ENCODE data around the gene PIH1D1. TPM values are rescaled to one million over a fixed set of nuclear protein-coding genes. Genes with fewer than 3 reads are reported as not detected.
A peak's percentile ranks its signal among the peaks of the same experiment; 100 is the strongest.

Gene PIH1D1
- total RNA-seq: 10 to 100 TPM; 62.9 to 99.6 (median 81.4) TPM
- 100 to 1,000 TPM in 1 of 3 donors, 10 to 100 TPM in 2; 63.6 to 105 (median 65.5) TPM for polyA plus RNA-seq

GRCh38 chr19:49451430-49452181, at the start of gene PIH1D1:
Gene PIH1D1 (minus strand): TSS chr19:49451814. CDS start chr19:49451574, 240 bp downstream.
- WGBS, 2 donors: 1% methylated on average over 42 of the region's 42 CpGs
- H3K27me3 ChIP-seq: no peaks in the 10 kb centered on the region
- H3K4me1 ChIP-seq: peaks cover 0 to 46% (median 17%) of the 10 kb centered on the region in 4 donors
- peak within 1 kb of the TSS; percentile 96 to 99 (median 97) for H3K27ac ChIP-seq
- H3K36me3 ChIP-seq: peaks cover 0 to 12% (median 7%) of the 10 kb centered on the region in 4 donors
- intact Hi-C loops (cut with DNase I): loop anchor here (5.0 to 10.0 kb wide), 3 partner anchors 367 to 573 kb away; partner anchors contain the start of genes AKT1S1, SNRNP70, TBC1D17 and VRK3
- H3K9me3 ChIP-seq: no peaks in the 10 kb centered on the region
- peak; percentile 99 for DNase-seq
- peak within 1 kb of the TSS; percentile 54 to 71 (median 60) for H3K4me3 ChIP-seq
- TF ChIP-seq CTCF (IDR thresholded peaks at IDR 0.05) (no peak), POLR2AphosphoS5 (IDR thresholded peaks at IDR 0.05) (peak; percentile 59 to 86 (median 84)), EP300 (IDR thresholded peaks at IDR 0.05) (peak in 1 of 4 donors; percentile 27)

GRCh38 chr19:49499030-49499670, 47.5 kb upstream of the PIH1D1 start:
- peaks cover 27 to 31% (median 29%) of the 10 kb centered on the region in 4 donors for H3K36me3 ChIP-seq
- H3K27ac ChIP-seq: peak overlapping the region in 1 of 4 donors; percentile 5
- no peak for DNase-seq
- H3K27me3 ChIP-seq: no peaks in the 10 kb centered on the region
- intact Hi-C loops (cut with DNase I): loop anchor here (5.0 kb wide), 2 partner anchors 178 to 378 kb away; partner anchors contain the start of genes AKT1S1, PRMT1 and TBC1D17
- no peaks in the 10 kb centered on the region for H3K9me3 ChIP-seq
- WGBS, 2 donors: 66 to 69% methylated on average over 19 of the region's 19 CpGs
- TF ChIP-seq EP300 (IDR thresholded peaks at IDR 0.05): no peak
- TF ChIP-seq POLR2AphosphoS5 (IDR thresholded peaks at IDR 0.05): no peak
- TF ChIP-seq CTCF (IDR thresholded peaks at IDR 0.05): no peak
- TF ChIP-seq POLR2A (IDR thresholded peaks at IDR 0.05): no peak
- H3K4me1 ChIP-seq: peaks cover 0 to 46% (median 34%) of the 10 kb centered on the region in 4 donors
- H3K4me3 ChIP-seq: no peak overlapping the region

GRCh38 chr19:49498475-49498874, 46.9 kb upstream of the PIH1D1 start:
- intact Hi-C loops (cut with DNase I): loop anchor here (5.0 kb wide), 2 partner anchors 179 to 379 kb away; partner anchors contain the start of genes AKT1S1, PRMT1 and TBC1D17
- H3K27ac ChIP-seq: no peak overlapping the region
- no peak overlapping the region for H3K4me3 ChIP-seq
- no peak for DNase-seq
- no peak for TF ChIP-seq CTCF (IDR thresholded peaks at IDR 0.05)
- no peak for TF ChIP-seq EP300 (IDR thresholded peaks at IDR 0.05)
- no peak for TF ChIP-seq POLR2A (IDR thresholded peaks at IDR 0.05)
- TF ChIP-seq POLR2AphosphoS5 (IDR thresholded peaks at IDR 0.05): no peak
- peaks cover 0 to 46% (median 34%) of the 10 kb centered on the region in 4 donors for H3K4me1 ChIP-seq
- peaks cover 27 to 31% (median 29%) of the 10 kb centered on the region in 4 donors for H3K36me3 ChIP-seq
- no peaks in the 10 kb centered on the region for H3K9me3 ChIP-seq
- WGBS, 2 donors: 72 to 73% methylated on average over 7 of the region's 7 CpGs
- H3K27me3 ChIP-seq: no peaks in the 10 kb centered on the region

GRCh38 chr19:49497789-49498103, 46.1 kb upstream of the PIH1D1 start:
- no peak for TF ChIP-seq CTCF (IDR thresholded peaks at IDR 0.05)
- no peak for TF ChIP-seq POLR2AphosphoS5 (IDR thresholded peaks at IDR 0.05)
- TF ChIP-seq EP300 (IDR thresholded peaks at IDR 0.05): no peak
- no peak for TF ChIP-seq POLR2A (IDR thresholded peaks at IDR 0.05)
- no peaks in the 10 kb centered on the region for H3K27me3 ChIP-seq
- no peak for DNase-seq
- peaks cover 27 to 38% (median 30%) of the 10 kb centered on the region in 4 donors for H3K36me3 ChIP-seq
- WGBS, 2 donors: 72 to 89% methylated on average over 12 of the region's 12 CpGs
- H3K27ac ChIP-seq: peak overlapping the region; percentile 88 to 96 (median 94)
- H3K4me3 ChIP-seq: peak overlapping the region in 1 of 4 donors; percentile 70
- H3K4me1 ChIP-seq: peaks cover 0 to 46% (median 34%) of the 10 kb centered on the region in 4 donors
- no peaks in the 10 kb centered on the region for H3K9me3 ChIP-seq
- intact Hi-C loops (cut with DNase I): loop anchor here (5.0 kb wide), 2 partner anchors 180 to 380 kb away; partner anchors contain the start of genes AKT1S1, PRMT1 and TBC1D17

All from sigmoid colon (tissue), 7 donors.